Measurements from ENCODE around the gene SNX13. TPM values are rescaled to one million over a fixed set of nuclear protein-coding genes. Genes with fewer than 3 reads are reported as not detected.

Gene SNX13
- total and polyA plus RNA-seq, 5 donors from 2014 or later: 11.9 to 32.5 (median 13.0) TPM

DNA sequence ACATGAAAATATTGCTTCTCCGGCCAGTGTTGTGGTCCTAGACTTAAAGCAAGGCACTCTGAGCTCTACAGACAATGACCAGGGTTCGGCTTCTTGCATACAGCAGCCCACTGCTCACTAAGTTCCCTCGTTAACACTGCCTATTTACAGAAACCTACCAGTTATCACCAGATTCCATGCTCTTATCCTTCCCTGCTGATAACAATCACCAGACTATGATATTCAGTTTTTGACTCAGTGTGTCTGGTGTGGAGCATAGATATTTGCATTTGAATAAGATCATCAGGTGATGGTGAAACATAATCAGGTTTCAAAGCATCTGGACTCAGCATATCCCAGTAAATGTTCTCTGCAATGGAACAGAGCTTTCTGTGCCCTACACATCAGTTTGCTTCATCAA is 182.3 kb downstream of the SNX13 start:
- Histone ChIP-seq H3K36me3 (ENCODE audit: control insufficient read depth, insufficient read depth, low read length) (no peaks in the 10 kb centered on the region), H3K27me3 (ENCODE audit: control insufficient read depth, insufficient read depth, low read length) (no peaks in the 10 kb centered on the region), H3K4me1 (ENCODE audit: control insufficient read depth, insufficient read depth, low read length, poor library complexity, severe bottlenecking) (no peaks in the 10 kb centered on the region), H3K4me3 (ENCODE audit: low read depth, low read length) (no peak overlapping the region), H3K9me3 (ENCODE audit: control insufficient read depth in 2 of 2, low read length in 2 of 2) (no peaks in the 10 kb centered on the region), H3K27ac (ENCODE audit: insufficient read depth, low read length, poor library complexity, severe bottlenecking) (no peak overlapping the region)
- ATAC-seq (ENCODE audit: low read depth in 2 of 2) (no peak), DNase-seq (no peak)
- Mint-ChIP-seq H3K4me3 (no peak overlapping the region), H3K36me3 (peaks cover 5% of the 10 kb centered on the region), H3K27me3 (peaks cover 7% of the 10 kb centered on the region), H3K27ac (no peak overlapping the region), H3K9me3 (peaks cover 0 to 6% (median 0%) of the 10 kb centered on the region in 7 donors), H3K4me1 (no peaks in the 10 kb centered on the region)

DNA sequence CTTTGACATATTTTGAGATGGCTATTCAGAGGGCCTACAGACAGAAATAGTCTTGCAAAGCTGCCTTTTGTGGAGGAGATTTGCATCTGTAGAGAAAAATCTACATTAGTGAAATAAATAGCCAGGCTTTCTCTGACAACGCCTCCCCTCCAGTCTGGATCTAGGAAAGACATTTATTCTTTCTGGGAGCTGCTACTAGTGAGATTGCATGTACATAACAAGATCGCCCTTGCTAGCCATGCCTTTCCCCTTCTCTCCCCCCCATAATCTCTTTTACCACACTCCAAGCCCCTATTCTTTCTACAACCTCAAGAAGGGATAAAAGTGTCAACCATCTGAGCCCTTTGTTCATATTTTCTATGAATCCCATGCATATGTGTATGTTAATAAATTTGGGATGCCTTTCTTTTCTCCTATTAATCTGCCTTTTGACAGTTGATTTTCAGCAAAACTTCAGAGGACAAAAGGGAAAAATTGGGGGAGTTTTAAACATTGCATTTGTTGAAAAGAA is 194.2 kb downstream of the SNX13 start:
- Histone ChIP-seq H3K9me3 (ENCODE audit: control insufficient read depth in 2 of 2, low read length in 2 of 2) (no peaks in the 10 kb centered on the region), H3K36me3 (ENCODE audit: control insufficient read depth, insufficient read depth, low read length) (no peaks in the 10 kb centered on the region), H3K4me1 (ENCODE audit: control insufficient read depth, insufficient read depth, low read length, poor library complexity, severe bottlenecking) (no peaks in the 10 kb centered on the region), H3K4me3 (ENCODE audit: low read depth, low read length) (no peak overlapping the region), H3K27ac (ENCODE audit: insufficient read depth, low read length, poor library complexity, severe bottlenecking) (no peak overlapping the region), H3K27me3 (ENCODE audit: control insufficient read depth, insufficient read depth, low read length) (peaks cover 2% of the 10 kb centered on the region)
- no peaks in the 10 kb centered on the region for H3K36me3 Mint-ChIP-seq
- ATAC-seq (ENCODE audit: low read depth in 2 of 2): no peak
- no peak for DNase-seq
- no peaks in the 10 kb centered on the region for H3K4me1 Mint-ChIP-seq
- H3K4me3 Mint-ChIP-seq: no peak overlapping the region
- H3K27ac Mint-ChIP-seq: no peak overlapping the region
- no peaks in the 10 kb centered on the region for H3K9me3 Mint-ChIP-seq
- no peaks in the 10 kb centered on the region for H3K27me3 Mint-ChIP-seq

DNA sequence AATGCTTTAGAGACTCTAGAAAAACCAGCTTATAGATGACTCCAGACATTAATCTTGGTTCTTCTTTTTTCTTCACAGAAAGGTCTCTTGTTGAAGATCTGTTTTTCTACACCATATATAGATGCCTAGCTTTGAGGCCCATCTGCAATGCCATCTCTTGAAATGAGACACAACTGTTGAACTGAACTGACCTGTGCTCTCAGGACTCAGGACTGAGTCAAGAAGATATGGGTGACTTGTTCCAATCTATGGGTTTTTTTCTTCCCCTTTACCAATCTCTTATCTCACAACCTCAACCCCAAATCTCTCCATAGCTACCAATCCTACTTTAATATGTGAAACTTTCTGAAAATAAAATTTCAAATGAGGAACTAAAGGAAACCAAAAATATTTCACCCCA is 194.7 kb downstream of the SNX13 start:
- DNase-seq (no peak), ATAC-seq (ENCODE audit: low read depth in 2 of 2) (no peak)
- Mint-ChIP-seq H3K27ac (no peak overlapping the region), H3K27me3 (no peaks in the 10 kb centered on the region), H3K36me3 (no peaks in the 10 kb centered on the region), H3K9me3 (no peaks in the 10 kb centered on the region), H3K4me3 (no peak overlapping the region), H3K4me1 (no peaks in the 10 kb centered on the region)
- H3K4me1 ChIP-seq (ENCODE audit: control insufficient read depth, insufficient read depth, low read length, poor library complexity, severe bottlenecking): no peaks in the 10 kb centered on the region
- H3K36me3 ChIP-seq (ENCODE audit: control insufficient read depth, insufficient read depth, low read length): no peaks in the 10 kb centered on the region
- H3K27me3 ChIP-seq (ENCODE audit: control insufficient read depth, insufficient read depth, low read length): peaks cover 2% of the 10 kb centered on the region
- no peaks in the 10 kb centered on the region for H3K9me3 ChIP-seq (ENCODE audit: control insufficient read depth in 2 of 2, low read length in 2 of 2)
- no peak overlapping the region for H3K27ac ChIP-seq (ENCODE audit: insufficient read depth, low read length, poor library complexity, severe bottlenecking)
- no peak overlapping the region for H3K4me3 ChIP-seq (ENCODE audit: low read depth, low read length)

GRCh38 chr7:17743316-17743715 is 197.0 kb downstream of the SNX13 start:
- Histone ChIP-seq H3K9me3 (ENCODE audit: control insufficient read depth in 2 of 2, low read length in 2 of 2) (no peaks in the 10 kb centered on the region), H3K4me3 (ENCODE audit: low read depth, low read length) (no peak overlapping the region), H3K36me3 (ENCODE audit: control insufficient read depth, insufficient read depth, low read length) (no peaks in the 10 kb centered on the region), H3K27me3 (ENCODE audit: control insufficient read depth, insufficient read depth, low read length) (no peaks in the 10 kb centered on the region), H3K27ac (ENCODE audit: insufficient read depth, low read length, poor library complexity, severe bottlenecking) (no peak overlapping the region), H3K4me1 (ENCODE audit: control insufficient read depth, insufficient read depth, low read length, poor library complexity, severe bottlenecking) (no peaks in the 10 kb centered on the region)
- no peaks in the 10 kb centered on the region for H3K4me1 Mint-ChIP-seq
- DNase-seq (no peak), ATAC-seq (ENCODE audit: low read depth in 2 of 2) (no peak)
- no peaks in the 10 kb centered on the region for H3K27me3 Mint-ChIP-seq
- no peak overlapping the region for H3K4me3 Mint-ChIP-seq
- no peaks in the 10 kb centered on the region for H3K9me3 Mint-ChIP-seq
- no peaks in the 10 kb centered on the region for H3K36me3 Mint-ChIP-seq
- H3K27ac Mint-ChIP-seq: no peak overlapping the region

DNA sequence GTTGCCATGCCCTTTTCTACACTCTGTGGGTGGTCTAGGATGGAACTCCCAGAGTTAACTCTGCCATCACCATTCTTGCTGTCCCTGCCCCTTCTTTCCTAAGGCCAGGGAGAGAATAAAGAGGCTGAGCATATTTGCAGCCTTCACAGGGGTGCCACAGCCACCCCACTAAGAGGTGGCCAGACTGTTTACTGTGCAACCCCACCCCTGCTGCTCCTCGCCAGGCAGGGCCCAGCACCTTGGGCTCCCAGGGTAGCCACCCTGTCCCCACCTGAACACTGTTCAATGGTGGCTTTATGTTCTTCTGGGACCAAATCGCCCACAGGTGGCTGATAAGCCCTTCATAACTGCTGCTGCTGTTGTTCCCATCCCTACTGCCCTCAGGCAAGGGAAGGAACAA is 198.9 kb downstream of the SNX13 start:
- H3K27ac Mint-ChIP-seq: no peak overlapping the region
- H3K9me3 Mint-ChIP-seq: peaks cover 0 to 3% (median 0%) of the 10 kb centered on the region in 7 donors

More for the DNA sequence above, 198.9 kb downstream of the SNX13 start:
- Mint-ChIP-seq H3K27me3 (no peaks in the 10 kb centered on the region), H3K36me3 (no peaks in the 10 kb centered on the region), H3K4me3 (no peak overlapping the region), H3K4me1 (no peaks in the 10 kb centered on the region)
- H3K27me3 ChIP-seq (ENCODE audit: control insufficient read depth, insufficient read depth, low read length): no peaks in the 10 kb centered on the region
- ATAC-seq (ENCODE audit: low read depth in 2 of 2): no peak
- H3K27ac ChIP-seq (ENCODE audit: insufficient read depth, low read length, poor library complexity, severe bottlenecking): no peak overlapping the region
- H3K4me1 ChIP-seq (ENCODE audit: control insufficient read depth, insufficient read depth, low read length, poor library complexity, severe bottlenecking): no peaks in the 10 kb centered on the region
- H3K36me3 ChIP-seq (ENCODE audit: control insufficient read depth, insufficient read depth, low read length): no peaks in the 10 kb centered on the region
- H3K4me3 ChIP-seq (ENCODE audit: low read depth, low read length): no peak overlapping the region
- no peaks in the 10 kb centered on the region for H3K9me3 ChIP-seq (ENCODE audit: control insufficient read depth in 2 of 2, low read length in 2 of 2)
- no peak for DNase-seq

Other genes with a start within 250 kb of the SNX13 start
- gene PRPS1L1, start 87.4 kb upstream of the SNX13 start, total RNA-seq: not detected
- gene PRPS1L1, start 87.4 kb upstream of the SNX13 start, polyA plus RNA-seq: not detected